ENCODE results near the gene ACVR1.
"Not testable (repeated sequence)": the region's sequence is repeated elsewhere in the genome, so short reads cannot be mapped to it uniquely, and the experiment has no call there.

The ACVR1 gene

GRCh38 chr2:157849591-157849990, 26.5 kb downstream of the ACVR1 start:
- no peak for DNase-seq

- no peak for DNase-seq
These were observed 27.9 kb downstream of the ACVR1 start for GRCh38 chr2:157848213-157848612.

- DNase-seq, result no peak
These were observed 31.0 kb downstream of the ACVR1 start for GRCh38 chr2:157845081-157845480.

- DNase-seq, result no peak
These were observed 32.2 kb downstream of the ACVR1 start for GRCh38 chr2:157843935-157844334.

- no peak for DNase-seq
These were observed 33.0 kb downstream of the ACVR1 start for GRCh38 chr2:157843081-157843480.

GRCh38 chr2:157842106-157842879, 33.8 kb downstream of the ACVR1 start:
- no peak for DNase-seq

GRCh38 chr2:157841485-157841884, 34.6 kb downstream of the ACVR1 start:
- no peak for DNase-seq

- DNase-seq, result peak; percentile 12 to 76
These were observed 35.5 kb downstream of the ACVR1 start for GRCh38 chr2:157840568-157841156.

GRCh38 chr2:157839822-157840221, 36.3 kb downstream of the ACVR1 start:
- DNase-seq, result no peak

- DNase-seq, result peak; percentile 37 to 69
These were observed 36.8 kb downstream of the ACVR1 start for GRCh38 chr2:157839162-157839801.

GRCh38 chr2:157838442-157839161, 37.5 kb downstream of the ACVR1 start:
- DNase-seq, result peak in 1 of 2 experiments; percentile 14

GRCh38 chr2:157837851-157838441, 38.2 kb downstream of the ACVR1 start:
- DNase-seq, result peak in 1 of 2 experiments; percentile 5

- DNase-seq, result no peak
These were observed 39.6 kb downstream of the ACVR1 start for GRCh38 chr2:157836531-157836930.

GRCh38 chr2:157835425-157835824, 40.7 kb downstream of the ACVR1 start:
- no peak for DNase-seq

- no peak for DNase-seq
These were observed 41.1 kb downstream of the ACVR1 start for GRCh38 chr2:157835006-157835405.

GRCh38 chr2:157833721-157834120, 42.4 kb downstream of the ACVR1 start:
- DNase-seq, result no peak

GRCh38 chr2:157831573-157832315, 44.4 kb downstream of the ACVR1 start:
- no peak for DNase-seq

- DNase-seq, result no peak
These were observed 45.2 kb downstream of the ACVR1 start for GRCh38 chr2:157830696-157831570.

- no peak for DNase-seq
These were observed 45.9 kb downstream of the ACVR1 start for GRCh38 chr2:157830266-157830665.

- DNase-seq, result no peak
These were observed 48.8 kb downstream of the ACVR1 start for GRCh38 chr2:157827377-157827776.

GRCh38 chr2:157826644-157827043, 49.5 kb downstream of the ACVR1 start:
- not testable (repeated sequence) for DNase-seq

Data from NCI-H526 (cell line).